SK-N-SH (cell line): Measurements from ENCODE around the gene PGAP2. TPM values are rescaled to one million over a fixed set of nuclear protein-coding genes. Genes with fewer than 3 reads are reported as not detected.

Source experiments
- CTCF ChIA-PET: fragments of 300-600, 350-600 bp; formaldehyde crosslinking; extraction: SDS; loops from one replicate; lab custom pipeline; 2021; lab: Yijun Ruan, JAX
- POLR2A ChIA-PET: fragments of 350-600 bp; sonication (Branson Sonifier 250); formaldehyde crosslinking; extraction: SDS; loops from one replicate; lab custom pipeline; 2020; ENCODE audit warnings: antibody characterized with exemption, inconsistent platforms; lab: Yijun Ruan, JAX
- DNase-seq: peaks from one replicate; pipeline ENCODE4 v3.0.0; 2012
- H2AFZ ChIP-seq: fragments of 200-600 bp; sonication (generic); 2 replicates; pipeline ENCODE4 v1.8.1; 2016; ENCODE audit warnings: antibody characterized with exemption, mild to moderate bottlenecking, low read depth
- H3F3A ChIP-seq: fragments of 200-600 bp; sonication (generic); replicated peaks from 2 replicates; pipeline ENCODE3; 2016; ENCODE audit warnings: antibody characterized with exemption, mild to moderate bottlenecking; ENCODE audit not compliant: insufficient read depth
- H3K27ac ChIP-seq, 2 experiments: fragments of 200-500 bp in 1 of 2; fragments of 200-600 bp in 1 of 2; sonication (Bioruptor generic) in 1 of 2; sonication (generic), shearing (Covaris generic) in 1 of 2; 2 replicates each; pipeline versions ENCODE4 v1.5.1 to v1.6.1; 2014 to 2016; ENCODE audit warnings: low read depth in 2 of 2, inconsistent platforms in 1 of 2, low read length in 1 of 2, mild to moderate bottlenecking in 1 of 2, mixed read lengths in 1 of 2
- H3K27me3 ChIP-seq: fragments of 200-600 bp; sonication (generic), shearing (Covaris generic); 2 replicates; pipeline ENCODE4 v1.6.1; 2016; ENCODE audit warnings: mixed run types; ENCODE audit not compliant: insufficient read depth
- H3K36me3 ChIP-seq, 2 experiments: fragments of 200-500 bp in 1 of 2; fragments of 200-600 bp in 1 of 2; sonication (Bioruptor generic) in 1 of 2; sonication (generic) in 1 of 2; replicated peaks in 1 of 2; 2 replicates each; pipeline versions ENCODE3 to v1.5.1; 2014 to 2016; ENCODE audit warnings: low read length in 1 of 2, mild to moderate bottlenecking in 1 of 2; ENCODE audit not compliant: insufficient read depth in 2 of 2, control insufficient read depth in 1 of 2
- H3K4me1 ChIP-seq, 2 experiments: fragments of 200-500 bp in 1 of 2; fragments of 200-600 bp in 1 of 2; sonication (Bioruptor generic) in 1 of 2; sonication (generic), shearing (Covaris generic) in 1 of 2; 2 replicates each; pipeline versions ENCODE4 v1.5.1 to v1.6.1; 2014 to 2016; ENCODE audit warnings: low read depth in 1 of 2, low read length in 1 of 2, mixed run types in 1 of 2; ENCODE audit not compliant: insufficient read depth in 2 of 2, control insufficient read depth in 1 of 2
- H3K4me2 ChIP-seq: fragments of 200-600 bp; sonication (generic), shearing (Covaris generic); 2 replicates; pipeline ENCODE4 v1.6.1; 2017; ENCODE audit warnings: mixed run types
- H3K4me3 ChIP-seq, 2 experiments: fragments of 200-500 bp in 1 of 2; fragments of 200-600 bp in 1 of 2; sonication (Bioruptor generic) in 1 of 2; sonication (generic), shearing (Covaris generic) in 1 of 2; 2 replicates each; pipeline versions ENCODE4 v1.5.1 to v1.8.1; 2014 to 2016; ENCODE audit warnings: low read depth in 2 of 2, inconsistent platforms in 1 of 2, low read length in 1 of 2, mild to moderate bottlenecking in 1 of 2, mixed read lengths in 1 of 2, moderate library complexity in 1 of 2
- H3K79me2 ChIP-seq: fragments of 200-600 bp; sonication (generic); 2 replicates; pipeline ENCODE4 v1.8.1; 2017; ENCODE audit warnings: mild to moderate bottlenecking; ENCODE audit not compliant: insufficient read depth
- H3K9ac ChIP-seq: fragments of 200-600 bp; sonication (generic); 2 replicates; pipeline ENCODE4 v1.6.1; 2017; ENCODE audit warnings: mixed run types
- H3K9me2 ChIP-seq: fragments of 200-600 bp; sonication (generic); 2 replicates; pipeline ENCODE4 v1.6.1; 2017; ENCODE audit warnings: mixed run types
- H3K9me3 ChIP-seq: fragments of 200-600 bp; sonication (generic); 2 replicates; pipeline ENCODE4 v1.6.1; 2017; ENCODE audit warnings: mixed run types, mild to moderate bottlenecking, moderate library complexity
- H4K20me1 ChIP-seq: fragments of 200-600 bp; sonication (generic); 2 replicates; pipeline ENCODE4 v1.6.1; 2017; ENCODE audit warnings: mild to moderate bottlenecking, mixed run types; ENCODE audit not compliant: insufficient read depth
- CTCF ChIP-seq: fragments of 200-600 bp; sonication (generic); IDR thresholded peaks from 2 replicates; pipeline ENCODE4 v1.6.1; 2017; ENCODE audit warnings: antibody characterized with exemption, mild to moderate bottlenecking, moderate library complexity
- ELF1 ChIP-seq: IDR thresholded peaks from 2 replicates; pipeline ENCODE4 v1.4.0; 2012
- EZH2phosphoT487 ChIP-seq: fragments of 200-600 bp; sonication (generic); IDR thresholded peaks from 2 replicates; pipeline ENCODE4 v1.6.1; 2017; ENCODE audit warnings: low read depth, mixed run types, mild to moderate bottlenecking, antibody characterized with exemption, moderate library complexity, borderline replicate concordance
- GABPA ChIP-seq: IDR thresholded peaks from 2 replicates; pipeline ENCODE4 v1.4.0; 2012; ENCODE audit warnings: low read depth, mild to moderate bottlenecking
- POLR2AphosphoS5 ChIP-seq: IDR thresholded peaks from 2 replicates; pipeline ENCODE4 v1.6.1; 2012; ENCODE audit warnings: low read depth, low read length
- RXRA ChIP-seq: IDR thresholded peaks from 2 replicates; pipeline ENCODE4 v1.4.0; 2012; ENCODE audit warnings: low read depth, mild to moderate bottlenecking, borderline replicate concordance
- TAF1 ChIP-seq: IDR thresholded peaks from 2 replicates; pipeline ENCODE4 v1.6.1; 2012; ENCODE audit warnings: low read depth, mild to moderate bottlenecking, low read length, moderate library complexity, borderline replicate concordance
- TCF12 ChIP-seq: IDR thresholded peaks from 2 replicates; pipeline ENCODE4 v1.4.0; 2012
- TEAD4 ChIP-seq: IDR thresholded peaks from 2 replicates; pipeline ENCODE4 v1.4.0; 2012; ENCODE audit warnings: mild to moderate bottlenecking, borderline replicate concordance; ENCODE audit not compliant: insufficient read depth
- WGBS: methylation state at CpG from one replicate; pipeline ENCODE4 v1.1.6; 2017; ENCODE audit warnings: low lambda C conversion rate; 5-methylcytosine and 5-hydroxymethylcytosine counted together
- polyA plus RNA-seq, 3 experiments: library from polyadenylated mRNA; depleted of rRNA; stranded (reverse); fragments of >200 nt; gene quantifications; 2 replicates each; pipeline ENCODE4 v1.2.3, GENCODE V29; 2012

PGAP2 gene
- polyA plus RNA-seq, 1 of the 3 experiments (the other 2 are of a cell fraction) = 41.3 TPM

- 96% methylated on average over 4 of the region's 5 CpGs for WGBS
- Histone ChIP-seq H3K9me2 (no peaks in the 10 kb centered on the region), H3K4me2 (no peak overlapping the region), H3K9me3 (no peaks in the 10 kb centered on the region), H3K27ac (no peak overlapping the region), H3K27me3 (no peaks in the 10 kb centered on the region), H3F3A (peaks cover 4% of the 10 kb centered on the region), H3K9ac (no peak overlapping the region), H2AFZ (no peak overlapping the region), H3K79me2 (peaks cover 89% of the 10 kb centered on the region), H3K4me3 (no peak overlapping the region), H4K20me1 (peaks cover 75% of the 10 kb centered on the region), H3K4me1 (peaks cover 5 to 20% of the 10 kb centered on the region in 2 experiments; a peak in 2 of 4 replicates), H3K36me3 (peaks cover 3 to 4% of the 10 kb centered on the region in 2 experiments)
- CTCF ChIA-PET = interaction anchor here (2.8 to 12.1 kb wide), 2 partner anchors 15 to 29 kb away, joined by 10 to 134 read pairs; partner anchors contain the start of gene STIM1
- TF ChIP-seq POLR2AphosphoS5 = no peak
- TF ChIP-seq TEAD4 = no peak
- TF ChIP-seq GABPA = no peak
- TF ChIP-seq ELF1 = no peak
- no peak for TF ChIP-seq EZH2phosphoT487
- no peak for DNase-seq
- POLR2A ChIA-PET = interaction anchor here (0.8 kb wide), 1 partner anchor 39 kb away, joined by 3 read pairs; the partner anchor contains the start of gene NUP98
These were observed 28.5 kb downstream of the PGAP2 start for GRCh38 chr11:3836903-3837302.

- H3K79me2 ChIP-seq = peaks cover 84% of the 10 kb centered on the region
- H4K20me1 ChIP-seq = peaks cover 66% of the 10 kb centered on the region
- no peaks in the 10 kb centered on the region for H3K9me3 ChIP-seq
- WGBS = 100% methylated on average over 1 of the region's 1 CpG
- H3K4me1 ChIP-seq = peaks cover 5 to 20% of the 10 kb centered on the region in 2 experiments; a peak in 2 of 4 replicates
- no peak overlapping the region for H3K4me3 ChIP-seq
- peaks cover 4% of the 10 kb centered on the region for H3F3A ChIP-seq
- ChIA-PET POLR2A (no interaction called here), CTCF (interaction anchor here (0.8 to 12.1 kb wide), 5 partner anchors 9 to 236 kb away, joined by 3 to 134 read pairs (median 5); partner anchors contain the start of gene STIM1)
- no peak for DNase-seq
- no peak for TF ChIP-seq GABPA
- no peak for TF ChIP-seq EZH2phosphoT487
- TF ChIP-seq TCF12 = no peak
- TF ChIP-seq TAF1 = no peak
- no peak for TF ChIP-seq POLR2AphosphoS5
- TF ChIP-seq CTCF = no peak
- no peaks in the 10 kb centered on the region for H3K9me2 ChIP-seq
- H3K9ac ChIP-seq = no peak overlapping the region
- no peaks in the 10 kb centered on the region for H3K27me3 ChIP-seq
- 0 out of 2 replicates have a peak overlapping the region, but pooled peaks have one; percentile 96 for H3K4me2 ChIP-seq
- H3K27ac ChIP-seq = no peak overlapping the region
- H3K36me3 ChIP-seq = peaks cover 3 to 4% of the 10 kb centered on the region in 2 experiments
- H2AFZ ChIP-seq = no peak overlapping the region
These were observed 29.4 kb downstream of the PGAP2 start for GRCh38 chr11:3837793-3838192.

GRCh38 chr11:3838504-3838903 is 30.1 kb downstream of the PGAP2 start:
- ChIA-PET CTCF (interaction anchor here (1.2 to 12.1 kb wide), 3 partner anchors 14 to 235 kb away, joined by 5 to 134 read pairs (median 10); partner anchors contain the start of gene STIM1), POLR2A (no interaction called here)
- no peaks in the 10 kb centered on the region for H3K9me3 ChIP-seq
- no peaks in the 10 kb centered on the region for H3K27me3 ChIP-seq
- DNase-seq = no peak
- peaks cover 77% of the 10 kb centered on the region for H3K79me2 ChIP-seq
- H3F3A ChIP-seq = peaks cover 4% of the 10 kb centered on the region
- no peaks in the 10 kb centered on the region for H3K9me2 ChIP-seq
- peaks cover 5 to 20% of the 10 kb centered on the region in 2 experiments; a peak in 2 of 4 replicates for H3K4me1 ChIP-seq
- H3K4me3 ChIP-seq = no peak overlapping the region
- H3K4me2 ChIP-seq = peak overlapping the region; percentile 96
- WGBS = 83% methylated on average over 2 of the region's 2 CpGs
- no peak for TF ChIP-seq RXRA
- TF ChIP-seq, all 33 proteins: peak for 0
- H3K9ac ChIP-seq = no peak overlapping the region
- H3K36me3 ChIP-seq = peaks cover 3 to 4% of the 10 kb centered on the region in 2 experiments
- H4K20me1 ChIP-seq = peaks cover 59% of the 10 kb centered on the region
- H3K27ac ChIP-seq = no peak overlapping the region
- no peak overlapping the region for H2AFZ ChIP-seq
